Hippocampal formation (tissue), 2 donors: ENCODE results near the gene XPR1.

Experiments used
- DNase-seq, 2 donors: peaks; one replicate each; lab custom pipeline; 2025; lab: John Stamatoyannopoulos, UW

XPR1 gene

DNA sequence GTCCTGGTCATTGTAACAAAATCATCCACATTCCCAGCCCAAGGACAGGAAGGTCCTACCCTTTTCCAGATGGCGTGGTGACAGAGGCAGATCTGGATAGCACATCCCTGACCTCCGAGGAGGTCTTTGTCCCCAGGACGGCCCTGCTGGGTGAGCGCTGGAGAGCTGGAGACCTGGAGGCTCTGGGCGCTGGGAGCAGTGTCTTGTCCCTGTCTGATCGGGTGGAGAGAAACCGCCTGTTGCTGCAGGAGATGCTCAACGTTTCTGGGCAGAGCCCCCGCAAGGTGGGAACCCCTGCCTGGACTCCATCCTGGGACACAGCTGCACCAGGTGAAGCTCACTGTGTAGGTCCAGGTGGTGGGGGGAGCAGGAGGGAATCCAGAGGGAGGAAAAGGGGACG lies 284.9 kb downstream of the XPR1 start:
- DNase-seq = no peak

- no peak for DNase-seq
These were observed 285.7 kb downstream of the XPR1 start for GRCh38 chr1:180917306-180918065.

- DNase-seq = no peak
These were observed 286.7 kb downstream of the XPR1 start for GRCh38 chr1:180918519-180918918.

DNA sequence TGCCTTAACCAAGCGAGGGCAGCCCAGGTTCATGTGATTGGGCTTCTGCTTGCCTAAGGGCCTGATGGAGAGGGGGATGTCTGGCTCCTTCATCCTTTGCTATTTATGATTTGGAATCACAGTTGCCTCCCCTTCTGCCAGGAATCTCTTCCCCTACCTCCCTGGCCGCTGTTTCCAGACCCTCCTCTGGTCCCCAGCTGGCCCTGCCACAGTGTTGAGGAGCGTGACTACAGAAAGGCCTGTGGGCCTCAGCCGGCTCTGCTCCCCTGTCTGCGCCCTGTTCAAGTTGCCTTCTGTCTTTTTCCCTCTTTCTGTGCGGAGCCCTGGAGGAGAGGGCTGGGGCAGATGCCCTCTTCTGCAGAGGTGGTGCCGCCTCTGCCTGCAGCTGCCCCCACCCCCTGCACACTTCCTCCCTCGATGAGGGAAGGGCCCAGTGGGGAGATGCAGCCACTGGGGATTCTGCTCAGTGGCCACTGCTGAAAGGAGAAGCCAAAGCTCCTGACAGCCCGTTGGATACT lies 287.4 kb downstream of the XPR1 start:
- no peak for DNase-seq

- no peak for DNase-seq
These were observed 288.4 kb downstream of the XPR1 start for GRCh38 chr1:180920193-180920592.

DNA sequence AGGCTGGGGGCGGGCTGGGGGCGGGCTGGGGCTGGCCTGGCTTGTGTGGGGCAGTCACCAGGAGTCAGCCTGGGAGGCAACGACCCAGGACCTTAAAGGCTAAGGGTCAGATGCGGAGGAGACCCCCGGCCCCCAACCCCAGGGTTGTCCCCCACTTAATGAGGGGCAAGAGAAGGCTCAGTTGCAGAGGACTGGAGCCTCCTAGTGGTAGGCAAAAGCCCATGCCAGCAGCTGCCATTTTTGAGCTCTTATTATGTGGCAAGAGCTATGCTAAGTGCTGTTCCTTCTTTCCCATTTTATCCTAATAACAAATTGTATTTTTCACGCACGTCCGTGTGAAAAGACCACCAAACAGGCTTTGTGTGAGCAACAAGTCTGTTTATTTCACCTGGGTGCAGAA lies 288.9 kb downstream of the XPR1 start:
- no peak for DNase-seq

DNA sequence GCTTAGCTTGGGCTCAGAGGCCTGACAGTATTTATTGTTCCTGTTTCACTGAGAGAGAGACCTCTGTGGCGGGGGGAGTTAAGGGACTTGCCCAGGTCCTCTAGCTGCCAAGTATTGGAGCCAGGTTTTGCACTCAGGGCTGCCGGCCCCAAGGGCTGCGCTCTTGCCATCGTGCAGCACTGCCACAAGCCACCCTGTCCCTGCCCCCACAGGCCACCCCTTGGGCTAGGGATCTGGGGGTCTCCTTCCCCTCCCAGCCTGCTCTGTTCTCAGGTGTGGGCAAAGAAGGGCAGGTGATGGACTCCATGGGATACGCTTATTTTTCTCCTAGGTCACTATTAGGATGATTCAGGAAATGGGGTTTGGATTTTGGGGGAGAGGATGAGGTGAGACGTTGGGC lies 289.6 kb downstream of the XPR1 start:
- DNase-seq = no peak

- DNase-seq = no peak
These were observed 290.2 kb downstream of the XPR1 start for GRCh38 chr1:180921891-180922630.

- no peak for DNase-seq
These were observed 290.8 kb downstream of the XPR1 start for GRCh38 chr1:180922631-180923015.

DNA sequence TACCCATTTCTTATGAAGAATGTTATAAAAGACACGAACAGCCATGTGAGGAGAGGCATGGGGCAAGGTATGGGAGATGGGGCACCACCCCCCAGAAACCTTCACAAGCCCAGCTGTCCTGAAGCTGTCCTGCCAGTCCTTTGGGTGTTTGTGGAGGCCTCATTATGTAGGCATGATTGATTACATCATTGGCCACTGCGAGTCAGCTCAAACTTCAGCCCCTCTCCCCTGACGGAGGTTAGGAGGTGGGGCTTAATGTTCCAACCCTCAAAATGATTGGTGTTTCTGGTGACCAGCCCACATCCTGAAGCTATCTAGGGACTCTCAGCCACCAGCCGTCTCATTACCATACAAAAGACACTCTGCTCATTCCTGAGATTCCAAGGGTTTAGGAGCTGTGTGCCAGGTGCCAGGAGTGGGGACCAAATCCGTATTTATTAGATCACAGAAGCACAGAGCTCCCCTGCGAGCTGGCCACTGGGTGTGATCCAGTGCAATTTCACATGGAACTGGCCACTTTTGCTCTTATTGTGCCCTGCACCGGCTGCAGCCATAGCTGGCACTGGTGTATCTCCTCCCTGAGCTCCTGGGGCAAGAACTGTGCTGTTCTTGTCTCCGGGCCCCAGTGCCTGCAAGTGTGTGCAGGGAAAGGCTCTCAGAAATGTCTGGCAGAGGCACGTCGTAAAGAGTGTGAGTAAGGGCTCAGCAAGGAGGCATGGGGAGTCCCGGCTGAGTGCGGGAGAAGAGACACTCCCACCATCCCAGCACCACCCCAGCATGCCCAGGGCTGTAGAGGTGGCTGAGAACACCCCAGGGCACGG lies 291.4 kb downstream of the XPR1 start:
- DNase-seq = no peak

DNA sequence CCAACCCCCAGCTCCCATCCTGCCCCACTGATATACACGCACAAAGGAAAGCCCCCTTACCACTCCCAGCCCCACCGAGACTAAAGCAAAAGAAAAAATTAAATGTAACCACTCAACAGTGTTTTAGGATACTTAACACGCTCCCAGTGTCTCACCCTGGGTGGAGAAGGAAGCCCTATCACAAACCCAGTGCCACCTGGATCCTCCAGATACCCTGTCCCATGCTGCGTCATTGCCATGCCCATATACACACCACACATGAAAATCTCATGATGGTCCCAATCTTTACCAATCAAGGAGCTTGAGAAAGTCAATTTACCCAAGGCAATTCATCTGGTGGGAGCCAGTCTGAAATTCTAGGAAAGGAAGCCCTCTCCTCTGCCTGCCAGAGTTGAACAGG lies 292.1 kb downstream of the XPR1 start:
- DNase-seq = no peak

DNA sequence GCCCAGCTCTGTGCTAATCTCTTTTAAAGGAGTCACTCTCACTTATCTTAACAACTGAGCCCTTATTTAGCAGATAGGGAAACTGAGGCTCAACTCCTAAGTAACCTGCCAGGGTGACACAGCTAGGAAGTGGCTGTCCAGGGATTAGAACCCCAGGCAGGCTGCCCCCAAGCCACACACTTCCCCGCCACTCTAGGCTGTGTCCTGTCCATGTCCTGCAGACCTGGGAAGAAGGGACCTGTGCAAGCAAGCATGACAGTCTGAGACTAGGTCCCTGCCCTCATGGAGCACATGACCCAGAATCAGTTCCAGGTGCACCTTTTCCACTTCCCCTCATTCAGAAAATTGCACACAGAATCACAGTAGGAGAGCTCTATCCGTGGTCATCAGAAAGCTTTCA lies 293.1 kb downstream of the XPR1 start:
- no peak for DNase-seq

DNA sequence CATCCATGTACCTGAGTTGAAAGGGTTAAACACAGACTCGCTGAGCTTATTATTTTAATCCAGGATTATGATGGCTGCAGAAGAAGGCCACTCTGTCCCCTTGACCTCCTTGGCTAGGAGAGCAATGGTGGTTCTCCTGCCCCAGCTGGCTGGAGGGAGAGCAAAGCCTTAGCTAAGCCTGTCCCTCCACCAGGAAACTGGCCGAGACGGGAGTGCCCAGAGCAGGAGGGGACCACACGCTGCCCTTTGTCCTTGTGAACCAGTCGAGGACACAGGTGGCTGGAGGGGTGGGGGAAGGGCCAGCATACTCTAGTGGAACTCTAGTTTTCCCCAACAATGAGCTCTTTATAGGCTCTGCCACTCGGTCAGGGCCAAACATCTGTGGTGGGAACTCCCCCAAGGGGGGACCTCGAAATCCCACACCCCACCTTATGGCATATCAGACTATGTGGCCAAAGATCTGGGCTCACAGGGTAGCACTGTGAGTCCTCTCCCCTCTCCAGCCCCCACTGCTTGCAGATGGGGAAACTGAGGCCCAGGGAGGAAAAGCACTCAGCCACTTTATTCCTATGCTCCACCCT lies 293.7 kb downstream of the XPR1 start:
- DNase-seq = peak; percentile 44 to 71

DNA sequence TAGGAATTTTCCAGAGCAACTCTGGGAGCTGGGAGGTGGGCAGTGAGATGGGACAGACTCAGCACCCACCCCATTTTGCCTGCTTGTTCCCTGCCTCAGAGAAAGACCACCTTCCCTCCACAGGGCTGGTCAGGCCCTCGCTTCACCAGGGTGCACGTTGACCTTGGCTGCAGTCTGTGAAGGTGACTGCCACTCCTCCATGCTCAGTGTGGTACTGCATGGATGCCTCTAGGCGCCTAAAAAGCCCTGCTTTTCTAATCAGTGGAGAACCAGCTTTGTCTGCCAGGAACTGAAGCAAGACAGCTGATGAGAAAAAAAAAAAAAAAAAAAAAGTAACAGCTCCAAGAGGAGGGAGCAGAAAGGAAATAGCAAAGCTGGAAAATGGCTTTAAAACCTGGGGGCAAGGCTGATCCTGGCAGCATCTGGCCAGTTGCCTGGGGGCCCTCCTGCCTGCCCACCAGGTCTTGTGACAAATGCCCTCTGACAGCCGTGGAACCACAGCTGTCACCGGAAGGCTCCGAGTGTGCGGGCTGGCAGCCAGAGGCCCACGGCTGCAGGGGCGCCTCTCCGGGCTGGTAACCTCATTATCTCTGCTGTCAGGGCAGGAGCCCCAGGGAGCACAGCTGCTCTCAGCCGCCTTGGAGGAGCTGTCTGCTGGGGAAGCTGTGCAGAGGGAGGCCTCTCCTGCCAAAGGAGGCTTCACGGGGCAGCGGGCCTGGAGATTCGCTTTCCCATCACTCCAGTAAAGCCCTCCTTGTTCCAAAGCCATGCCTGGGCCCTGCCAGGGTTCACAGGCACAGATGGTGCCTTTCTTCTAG lies 294.6 kb downstream of the XPR1 start:
- peak; percentile 55 to 66 for DNase-seq

DNA sequence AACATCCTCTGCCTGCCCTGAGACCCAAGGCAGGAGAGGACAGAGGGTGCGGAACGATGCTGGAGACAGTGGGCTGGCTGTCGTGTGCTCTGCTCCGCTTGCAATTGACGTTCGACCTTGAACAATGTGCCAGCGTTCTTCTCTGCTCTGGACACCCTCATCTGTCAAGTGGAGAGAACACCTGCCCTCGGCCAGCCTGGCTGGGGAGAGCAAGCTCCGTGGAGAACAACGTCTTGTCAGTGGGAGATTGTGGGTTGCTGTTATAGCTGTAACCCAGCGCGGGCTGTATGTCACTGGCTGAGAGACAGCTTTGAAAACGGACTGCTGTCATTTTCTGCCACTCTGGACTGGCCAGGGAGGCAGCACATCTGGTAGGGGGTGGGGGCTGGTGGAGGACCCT lies 295.5 kb downstream of the XPR1 start:
- DNase-seq = peak; percentile 24 to 49

DNA sequence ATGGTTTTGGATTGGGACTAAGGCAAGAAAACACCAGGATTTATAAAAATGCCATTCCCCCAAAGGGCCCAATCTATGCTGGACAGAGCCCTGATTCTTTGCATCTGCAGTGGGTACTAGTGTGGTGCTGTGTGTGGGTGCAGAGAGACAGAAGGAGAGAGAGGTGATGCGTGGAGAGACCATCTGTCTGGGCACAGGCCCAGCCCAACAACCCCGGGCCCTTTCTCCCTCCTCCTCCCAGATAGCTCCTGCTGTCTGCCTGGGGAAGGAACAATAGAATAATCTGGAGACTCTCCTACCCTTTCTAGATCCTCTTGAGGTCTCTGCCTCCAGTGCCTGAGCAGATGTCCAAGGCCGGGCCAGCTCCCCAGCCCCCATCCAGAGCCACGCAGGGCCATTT lies 296.0 kb downstream of the XPR1 start:
- DNase-seq = peak; percentile 33 to 49

- DNase-seq = no peak
These were observed 296.8 kb downstream of the XPR1 start for GRCh38 chr1:180928331-180929230.

DNA sequence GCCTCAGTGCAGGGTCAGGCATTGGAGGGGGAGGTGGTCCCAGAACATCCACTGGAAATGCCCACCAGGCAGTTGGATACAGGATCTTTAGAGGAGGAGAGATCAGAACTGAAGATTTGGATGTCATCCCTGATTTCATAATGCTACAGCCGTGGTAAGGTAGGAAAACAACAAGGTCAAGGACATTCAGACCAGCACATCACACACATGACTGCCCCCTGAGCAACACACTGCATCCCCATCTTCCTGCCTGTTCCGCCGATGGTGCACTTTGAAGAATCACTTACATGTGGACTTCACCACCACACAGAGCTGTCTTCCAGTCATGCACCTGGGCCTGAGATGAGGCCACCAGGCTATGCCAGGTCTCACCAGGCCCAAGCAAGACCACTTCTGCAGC lies 297.6 kb downstream of the XPR1 start:
- DNase-seq = no peak

DNA sequence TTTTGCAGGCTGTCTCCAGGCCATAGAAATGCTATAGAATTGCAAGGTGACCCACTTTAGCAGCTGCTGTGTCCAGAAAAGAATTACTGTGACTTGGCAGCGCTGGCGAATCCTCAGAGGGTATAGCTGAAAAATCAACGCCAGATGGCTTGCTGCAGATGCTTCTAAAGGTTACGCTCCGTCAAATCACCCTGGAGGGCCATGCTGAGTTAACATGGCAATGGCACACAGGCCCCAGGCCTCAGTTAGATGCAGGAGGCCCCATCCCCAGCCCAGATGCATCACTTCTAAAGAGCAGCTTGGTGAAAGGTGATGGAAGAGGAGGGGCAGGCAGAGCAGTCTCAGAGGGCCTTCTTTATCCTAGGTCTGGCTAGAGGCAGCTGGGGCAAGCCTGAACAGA lies 298.9 kb downstream of the XPR1 start:
- DNase-seq = no peak

GRCh38 chr1:180931529-180931928 lies 299.7 kb downstream of the XPR1 start:
- no peak for DNase-seq
